ENCODE results near the gene HDAC10.

GRCh38 chr22:50281957-50282356 is 30.9 kb upstream of the HDAC10 start:
- no peak for TF ChIP-seq REST (IDR thresholded peaks at IDR 0.05; ENCODE audit: insufficient read depth in 1 of 2, low read depth in 2 of 2, low read length in 2 of 2)
- TF ChIP-seq POLR2AphosphoS5 (IDR thresholded peaks at IDR 0.05; ENCODE audit: low read depth, low read length): no peak
